ENCODE data around the gene BAG2. TPM values are rescaled to one million over a fixed set of nuclear protein-coding genes. Genes with fewer than 3 reads are reported as not detected.
A peak's percentile ranks its signal among the peaks of the same experiment; 100 is the strongest.

BAG2 gene
- 7.3 TPM for total RNA-seq

DNA sequence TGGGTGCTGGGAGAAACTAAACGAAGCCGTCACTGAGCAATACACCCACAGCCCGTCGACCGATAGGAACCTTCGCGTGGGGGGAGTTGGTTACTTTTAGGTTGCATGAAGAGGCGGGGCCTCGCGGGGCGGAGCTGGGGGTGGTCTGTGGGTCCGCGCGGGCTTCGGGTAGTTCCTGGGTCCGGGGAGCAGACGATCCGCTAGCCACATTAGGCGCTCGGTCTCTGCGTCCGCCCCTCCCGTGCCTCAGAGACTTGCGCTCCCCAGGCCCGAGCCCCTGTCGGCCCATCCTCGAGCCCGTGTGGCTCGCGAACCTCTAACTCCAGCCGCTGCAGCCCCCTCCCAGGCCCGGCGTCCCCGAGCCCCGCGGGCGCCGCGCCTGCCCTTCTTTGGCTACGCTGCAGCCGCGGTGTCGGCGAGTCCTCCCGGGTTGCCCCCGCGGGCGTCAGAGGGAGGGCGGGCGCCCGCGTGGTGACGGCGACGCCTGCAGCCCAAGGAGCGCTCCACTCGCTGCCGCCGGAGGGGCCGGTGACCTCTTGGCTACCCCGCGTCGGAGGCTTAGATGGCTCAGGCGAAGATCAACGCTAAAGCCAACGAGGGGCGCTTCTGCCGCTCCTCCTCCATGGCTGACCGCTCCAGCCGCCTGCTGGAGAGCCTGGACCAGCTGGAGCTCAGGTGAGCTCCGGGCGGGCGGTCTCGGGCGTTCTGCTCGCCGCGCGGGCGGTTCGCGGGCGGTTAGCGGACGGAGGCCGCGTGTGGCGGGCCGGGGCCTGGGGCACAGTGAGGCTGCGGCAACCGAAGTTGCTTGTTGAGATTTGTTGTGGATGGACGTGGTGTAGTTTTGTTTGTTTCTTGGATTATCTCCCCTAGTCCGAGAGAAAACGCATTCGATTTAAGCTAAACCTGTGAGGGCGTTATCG lies at the start of gene BAG2:
BAG2 (plus strand) TSS at position 191 of the 920 bp plus-strand sequence; CDS start at position 563, 372 bp downstream.
- Histone ChIP-seq H3K4me1 (ENCODE audit: control insufficient read depth in 3 of 3, insufficient read depth in 3 of 3, low read length in 3 of 3) (peaks cover 2 to 10% (median 8%) of the 10 kb centered on the region in 3 donors), H3K27ac (ENCODE audit: low read depth, low read length) (peak within 1 kb of the TSS; percentile 88), H3K9me3 (ENCODE audit: control insufficient read depth in 3 of 3, low read length in 3 of 3) (no peaks in the 10 kb centered on the region), H3K27me3 (ENCODE audit: control insufficient read depth in 3 of 3, insufficient read depth in 3 of 3, low read length in 3 of 3) (no peaks in the 10 kb centered on the region), H3K36me3 (ENCODE audit: control insufficient read depth in 3 of 3, insufficient read depth in 3 of 3, low read length in 3 of 3) (no peaks in the 10 kb centered on the region), H3K4me3 (ENCODE audit: low read length in 3 of 3) (peak within 1 kb of the TSS; percentile 79 to 90 (median 85)), H3K9ac (ENCODE audit: low read depth in 1 of 3, low read length in 3 of 3) (peak within 1 kb of the TSS; percentile 85 to 88 (median 87))

DNA sequence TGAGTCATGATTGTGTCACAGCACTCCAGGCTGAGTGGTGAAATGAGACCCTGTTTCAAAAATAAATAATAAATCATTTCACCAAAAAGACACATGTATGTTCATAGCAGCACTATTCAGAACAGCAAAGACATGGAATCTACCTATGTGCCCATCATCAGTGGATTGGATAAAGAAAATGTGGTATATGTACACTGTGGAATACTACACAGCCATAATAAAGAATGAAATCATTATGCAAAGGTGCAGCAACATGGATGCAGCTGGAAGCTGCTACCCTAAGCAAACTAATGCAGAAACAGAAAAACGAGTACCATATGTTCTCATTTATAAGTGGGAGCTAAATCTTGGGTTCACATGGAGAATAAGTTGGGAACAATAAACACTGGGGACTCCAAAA lies 49.0 kb upstream of the BAG2 start:
- H3K9me3 ChIP-seq (ENCODE audit: control insufficient read depth in 3 of 3, low read length in 3 of 3): no peaks in the 10 kb centered on the region
- H3K4me3 ChIP-seq (ENCODE audit: low read length in 3 of 3): no peak overlapping the region

GRCh38 chr6:57127763-57128162 lies 44.4 kb upstream of the BAG2 start:
- Histone ChIP-seq H3K27me3 (ENCODE audit: control insufficient read depth in 3 of 3, insufficient read depth in 3 of 3, low read length in 3 of 3) (no peaks in the 10 kb centered on the region), H3K27ac (ENCODE audit: low read depth, low read length) (no peak overlapping the region), H3K36me3 (ENCODE audit: control insufficient read depth in 3 of 3, insufficient read depth in 3 of 3, low read length in 3 of 3) (peaks cover 0 to 3% (median 2%) of the 10 kb centered on the region in 3 donors), H3K4me3 (ENCODE audit: low read length in 3 of 3) (no peak overlapping the region), H3K9ac (ENCODE audit: low read depth in 1 of 3, low read length in 3 of 3) (no peak overlapping the region), H3K9me3 (ENCODE audit: control insufficient read depth in 3 of 3, low read length in 3 of 3) (no peaks in the 10 kb centered on the region), H3K4me1 (ENCODE audit: control insufficient read depth in 3 of 3, insufficient read depth in 3 of 3, low read length in 3 of 3) (peaks cover 0 to 4% (median 2%) of the 10 kb centered on the region in 3 donors)

More for the DNA sequence above, 49.0 kb upstream of the BAG2 start:
- peaks cover 0 to 2% (median 0%) of the 10 kb centered on the region in 3 donors for H3K36me3 ChIP-seq (ENCODE audit: control insufficient read depth in 3 of 3, insufficient read depth in 3 of 3, low read length in 3 of 3)
- no peak overlapping the region for H3K9ac ChIP-seq (ENCODE audit: low read depth in 1 of 3, low read length in 3 of 3)
- H3K4me1 ChIP-seq (ENCODE audit: control insufficient read depth in 3 of 3, insufficient read depth in 3 of 3, low read length in 3 of 3): no peaks in the 10 kb centered on the region
- H3K27me3 ChIP-seq (ENCODE audit: control insufficient read depth in 3 of 3, insufficient read depth in 3 of 3, low read length in 3 of 3): no peaks in the 10 kb centered on the region
- no peak overlapping the region for H3K27ac ChIP-seq (ENCODE audit: low read depth, low read length)

DNA sequence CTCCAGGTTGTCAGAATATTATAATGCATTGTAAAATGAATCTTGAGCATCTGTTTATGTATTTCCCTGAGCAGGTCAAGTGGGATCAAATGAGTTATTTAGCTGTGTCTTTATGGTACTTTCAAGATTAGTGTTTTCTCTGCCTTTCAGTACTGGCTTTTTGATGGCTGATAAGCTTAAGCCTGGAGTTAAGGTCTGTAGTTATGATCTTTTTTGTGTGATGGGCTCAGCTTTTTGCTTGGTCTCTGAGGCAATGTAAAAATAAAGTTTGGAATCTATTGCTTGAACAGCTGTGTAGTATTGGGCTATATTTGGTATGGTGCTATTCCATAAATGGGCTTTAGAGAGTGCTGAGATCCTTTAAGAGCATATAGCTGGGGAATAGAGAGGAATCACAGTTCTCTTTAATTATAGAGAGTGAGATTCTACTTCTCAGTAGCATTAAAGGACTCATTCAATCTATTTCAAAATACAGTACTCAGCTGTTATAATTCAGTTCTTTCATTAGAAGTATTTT lies 41.4 kb upstream of the BAG2 start:
- Histone ChIP-seq H3K4me3 (ENCODE audit: low read length in 3 of 3) (no peak overlapping the region), H3K9ac (ENCODE audit: low read depth in 1 of 3, low read length in 3 of 3) (no peak overlapping the region), H3K9me3 (ENCODE audit: control insufficient read depth in 3 of 3, low read length in 3 of 3) (no peaks in the 10 kb centered on the region), H3K36me3 (ENCODE audit: control insufficient read depth in 3 of 3, insufficient read depth in 3 of 3, low read length in 3 of 3) (peaks cover 3 to 9% (median 9%) of the 10 kb centered on the region in 3 donors), H3K4me1 (ENCODE audit: control insufficient read depth in 3 of 3, insufficient read depth in 3 of 3, low read length in 3 of 3) (peaks cover 0 to 4% (median 2%) of the 10 kb centered on the region in 3 donors), H3K27ac (ENCODE audit: low read depth, low read length) (no peak overlapping the region), H3K27me3 (ENCODE audit: control insufficient read depth in 3 of 3, insufficient read depth in 3 of 3, low read length in 3 of 3) (no peaks in the 10 kb centered on the region)

DNA sequence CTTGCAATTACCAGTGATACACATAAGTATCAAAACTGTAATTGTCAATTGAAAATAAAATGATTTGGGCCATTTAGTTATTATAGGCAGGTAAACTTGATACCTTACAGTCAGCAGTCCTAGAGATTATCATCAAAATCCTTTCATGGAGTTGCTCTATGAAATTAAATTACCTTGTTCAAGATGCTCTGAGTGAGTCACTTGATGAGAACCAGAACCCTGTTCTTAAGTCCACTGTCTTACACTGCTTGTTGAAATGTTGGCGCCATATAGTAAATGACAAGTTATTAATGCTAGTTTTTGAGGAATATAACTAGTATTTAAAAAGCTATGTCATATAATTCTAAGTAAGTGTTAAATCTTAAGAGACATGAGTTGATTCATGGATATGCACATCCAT lies 37.2 kb upstream of the BAG2 start:
- Histone ChIP-seq H3K9ac (ENCODE audit: low read depth in 1 of 3, low read length in 3 of 3) (no peak overlapping the region), H3K4me1 (ENCODE audit: control insufficient read depth in 3 of 3, insufficient read depth in 3 of 3, low read length in 3 of 3) (peaks cover 0 to 4% (median 2%) of the 10 kb centered on the region in 3 donors), H3K27ac (ENCODE audit: low read depth, low read length) (no peak overlapping the region), H3K36me3 (ENCODE audit: control insufficient read depth in 3 of 3, insufficient read depth in 3 of 3, low read length in 3 of 3) (peaks cover 0 to 15% (median 9%) of the 10 kb centered on the region in 3 donors), H3K9me3 (ENCODE audit: control insufficient read depth in 3 of 3, low read length in 3 of 3) (no peaks in the 10 kb centered on the region), H3K4me3 (ENCODE audit: low read length in 3 of 3) (no peak overlapping the region), H3K27me3 (ENCODE audit: control insufficient read depth in 3 of 3, insufficient read depth in 3 of 3, low read length in 3 of 3) (no peaks in the 10 kb centered on the region)

- H3K9ac ChIP-seq (ENCODE audit: low read depth in 1 of 3, low read length in 3 of 3): no peak overlapping the region
- H3K27ac ChIP-seq (ENCODE audit: low read depth, low read length): no peak overlapping the region
- H3K4me3 ChIP-seq (ENCODE audit: low read length in 3 of 3): no peak overlapping the region
- H3K36me3 ChIP-seq (ENCODE audit: control insufficient read depth in 3 of 3, insufficient read depth in 3 of 3, low read length in 3 of 3): peaks cover 0 to 15% (median 9%) of the 10 kb centered on the region in 3 donors
- no peaks in the 10 kb centered on the region for H3K9me3 ChIP-seq (ENCODE audit: control insufficient read depth in 3 of 3, low read length in 3 of 3)
- no peaks in the 10 kb centered on the region for H3K27me3 ChIP-seq (ENCODE audit: control insufficient read depth in 3 of 3, insufficient read depth in 3 of 3, low read length in 3 of 3)
- H3K4me1 ChIP-seq (ENCODE audit: control insufficient read depth in 3 of 3, insufficient read depth in 3 of 3, low read length in 3 of 3): peaks cover 0 to under 1% (median 0%) of the 10 kb centered on the region in 3 donors
Observed at GRCh38 chr6:57135885-57136284, 36.2 kb upstream of the BAG2 start.

DNA sequence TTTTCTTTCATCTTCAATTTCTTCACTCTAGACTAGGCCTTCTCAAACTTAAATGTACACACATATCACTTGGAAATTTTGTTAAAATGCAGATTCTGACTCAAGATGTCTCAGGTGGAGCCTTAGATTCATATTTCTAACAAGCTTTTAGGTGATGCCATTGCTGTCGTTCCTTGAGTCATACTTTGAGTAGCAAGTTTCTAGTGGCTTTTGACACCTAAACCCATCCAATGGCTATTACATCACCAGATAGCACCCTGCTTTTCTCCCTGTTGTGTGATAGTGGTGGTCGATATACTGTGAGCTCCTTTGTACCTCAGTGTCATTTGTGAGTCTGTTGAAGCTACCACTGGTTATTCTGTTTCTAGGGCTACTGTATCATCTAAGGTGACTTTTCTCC lies 34.8 kb upstream of the BAG2 start:
- H3K4me3 ChIP-seq (ENCODE audit: low read length in 3 of 3): no peak overlapping the region
- H3K9me3 ChIP-seq (ENCODE audit: control insufficient read depth in 3 of 3, low read length in 3 of 3): no peaks in the 10 kb centered on the region
- H3K27ac ChIP-seq (ENCODE audit: low read depth, low read length): no peak overlapping the region
- no peak overlapping the region for H3K9ac ChIP-seq (ENCODE audit: low read depth in 1 of 3, low read length in 3 of 3)
- H3K36me3 ChIP-seq (ENCODE audit: control insufficient read depth in 3 of 3, insufficient read depth in 3 of 3, low read length in 3 of 3): peaks cover 5 to 23% (median 18%) of the 10 kb centered on the region in 3 donors
- no peaks in the 10 kb centered on the region for H3K4me1 ChIP-seq (ENCODE audit: control insufficient read depth in 3 of 3, insufficient read depth in 3 of 3, low read length in 3 of 3)
- no peaks in the 10 kb centered on the region for H3K27me3 ChIP-seq (ENCODE audit: control insufficient read depth in 3 of 3, insufficient read depth in 3 of 3, low read length in 3 of 3)

DNA sequence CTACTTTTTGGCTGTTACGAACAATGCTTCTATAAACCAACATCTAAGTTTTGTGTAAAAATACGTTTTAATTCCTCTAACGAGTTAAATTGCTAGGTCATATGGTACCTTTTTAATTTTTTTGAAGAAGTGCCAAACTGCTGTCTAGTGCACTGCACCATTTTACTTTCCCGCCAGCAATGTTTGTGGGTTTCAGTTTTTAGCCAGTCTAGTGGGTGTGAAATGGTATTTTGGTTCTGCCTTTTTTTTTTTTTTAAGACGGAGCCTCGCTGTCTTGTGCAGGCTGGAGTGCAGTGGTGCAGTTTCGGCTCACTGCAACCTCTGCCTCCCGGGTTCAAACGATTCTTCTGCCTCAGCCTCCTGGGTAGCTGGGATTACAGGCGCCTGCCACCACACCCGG lies 34.1 kb upstream of the BAG2 start:
- Histone ChIP-seq H3K9me3 (ENCODE audit: control insufficient read depth in 3 of 3, low read length in 3 of 3) (no peaks in the 10 kb centered on the region), H3K4me3 (ENCODE audit: low read length in 3 of 3) (no peak overlapping the region), H3K27me3 (ENCODE audit: control insufficient read depth in 3 of 3, insufficient read depth in 3 of 3, low read length in 3 of 3) (no peaks in the 10 kb centered on the region), H3K27ac (ENCODE audit: low read depth, low read length) (no peak overlapping the region), H3K9ac (ENCODE audit: low read depth in 1 of 3, low read length in 3 of 3) (no peak overlapping the region), H3K36me3 (ENCODE audit: control insufficient read depth in 3 of 3, insufficient read depth in 3 of 3, low read length in 3 of 3) (peaks cover 9 to 25% (median 20%) of the 10 kb centered on the region in 3 donors), H3K4me1 (ENCODE audit: control insufficient read depth in 3 of 3, insufficient read depth in 3 of 3, low read length in 3 of 3) (no peaks in the 10 kb centered on the region)

GRCh38 chr6:57141451-57142177 lies 30.5 kb upstream of the BAG2 start:
- Histone ChIP-seq H3K27ac (ENCODE audit: low read depth, low read length) (no peak overlapping the region), H3K4me1 (ENCODE audit: control insufficient read depth in 3 of 3, insufficient read depth in 3 of 3, low read length in 3 of 3) (no peaks in the 10 kb centered on the region), H3K36me3 (ENCODE audit: control insufficient read depth in 3 of 3, insufficient read depth in 3 of 3, low read length in 3 of 3) (peaks cover 9 to 18% (median 13%) of the 10 kb centered on the region in 3 donors), H3K9ac (ENCODE audit: low read depth in 1 of 3, low read length in 3 of 3) (no peak overlapping the region), H3K27me3 (ENCODE audit: control insufficient read depth in 3 of 3, insufficient read depth in 3 of 3, low read length in 3 of 3) (no peaks in the 10 kb centered on the region), H3K9me3 (ENCODE audit: control insufficient read depth in 3 of 3, low read length in 3 of 3) (no peaks in the 10 kb centered on the region), H3K4me3 (ENCODE audit: low read length in 3 of 3) (no peak overlapping the region)

Measured in skeletal muscle tissue (tissue), 4 donors.